Spleen (tissue), 7 donors: ENCODE data around the gene ZNF598.

Experiments used
- POLR2AphosphoS5 ChIP-seq, 3 donors: sonication (generic); formaldehyde crosslinking; IDR thresholded peaks; one replicate each; pipeline ENCODE4 v1.5.1; 2017; ENCODE audit warnings: antibody characterized with exemption in 3 of 3
- TF ChIP-seq, protein P1 (sequence below), 11 experiments: fragments of 200-600 bp in 7 of 11; fragments of 450-650 bp in 4 of 11; sonication (generic) in 4 of 11; IDR thresholded peaks in 8 of 11; conservative IDR thresholded peaks in 3 of 11; 1 replicate in 7 of 11; 2 replicates in 4 of 11; pipeline versions ENCODE4 v1.4.0 to v1.8.0; 2016 to 2021; ENCODE audit warnings: antibody characterized with exemption in 11 of 11, inconsistent platforms in 4 of 11, mild to moderate bottlenecking in 1 of 11
- donor health status: DM: no; HTN: no; CAD: no; lungs with moderate emphysema.
- donor health status: DM: no; HTN: no; CAD: no.
- donor health status: DM: no; HTN: no; CAD: no.

DNA sequence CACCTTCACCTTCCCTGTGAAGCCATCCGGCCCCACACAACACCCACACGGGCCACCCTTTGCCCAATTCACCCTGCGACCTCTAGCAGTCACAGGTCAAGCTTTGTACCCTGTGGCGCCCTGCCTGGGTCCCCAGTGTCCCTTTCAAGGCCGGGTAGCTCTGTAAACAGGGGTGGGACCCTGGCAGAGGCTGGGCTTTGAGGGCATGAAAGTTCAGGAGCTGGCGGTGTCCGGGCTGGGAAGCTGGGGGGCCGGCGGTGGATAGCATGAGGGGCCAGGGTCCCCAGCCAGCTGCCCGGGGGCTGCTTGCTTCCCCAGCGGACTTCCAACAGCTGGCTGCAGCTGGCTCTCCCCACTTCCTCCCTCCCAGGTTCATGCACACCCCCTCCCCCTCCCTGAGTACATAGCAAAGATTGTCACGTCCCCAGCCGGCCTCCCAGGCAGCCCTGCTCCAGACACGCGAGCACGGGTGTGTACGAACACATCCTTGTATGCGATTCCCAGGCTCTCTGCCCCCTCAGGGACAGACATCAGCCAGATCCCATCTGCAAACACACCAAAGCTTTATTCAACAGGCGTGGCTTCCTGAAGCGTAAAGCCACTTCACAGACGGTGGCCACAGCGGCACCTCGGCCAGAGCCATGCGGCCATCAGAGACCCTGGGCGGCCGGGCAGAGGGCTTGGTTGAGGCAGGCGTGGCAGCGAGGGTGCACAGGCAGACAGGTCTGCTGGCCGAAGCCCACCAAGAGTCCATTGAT lies 29.8 kb upstream of the ZNF598 start:
- TF ChIP-seq, protein P1, sequence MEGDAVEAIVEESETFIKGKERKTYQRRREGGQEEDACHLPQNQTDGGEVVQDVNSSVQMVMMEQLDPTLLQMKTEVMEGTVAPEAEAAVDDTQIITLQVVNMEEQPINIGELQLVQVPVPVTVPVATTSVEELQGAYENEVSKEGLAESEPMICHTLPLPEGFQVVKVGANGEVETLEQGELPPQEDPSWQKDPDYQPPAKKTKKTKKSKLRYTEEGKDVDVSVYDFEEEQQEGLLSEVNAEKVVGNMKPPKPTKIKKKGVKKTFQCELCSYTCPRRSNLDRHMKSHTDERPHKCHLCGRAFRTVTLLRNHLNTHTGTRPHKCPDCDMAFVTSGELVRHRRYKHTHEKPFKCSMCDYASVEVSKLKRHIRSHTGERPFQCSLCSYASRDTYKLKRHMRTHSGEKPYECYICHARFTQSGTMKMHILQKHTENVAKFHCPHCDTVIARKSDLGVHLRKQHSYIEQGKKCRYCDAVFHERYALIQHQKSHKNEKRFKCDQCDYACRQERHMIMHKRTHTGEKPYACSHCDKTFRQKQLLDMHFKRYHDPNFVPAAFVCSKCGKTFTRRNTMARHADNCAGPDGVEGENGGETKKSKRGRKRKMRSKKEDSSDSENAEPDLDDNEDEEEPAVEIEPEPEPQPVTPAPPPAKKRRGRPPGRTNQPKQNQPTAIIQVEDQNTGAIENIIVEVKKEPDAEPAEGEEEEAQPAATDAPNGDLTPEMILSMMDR (IDR thresholded peaks at IDR 0.05 in 8 of 11, conservative IDR thresholded peaks at IDR 0.05 in 3 of 11) = no peak
- peak; percentile 72 to 83 (median 80) for TF ChIP-seq POLR2AphosphoS5 (IDR thresholded peaks at IDR 0.05)
